ENCODE results near the gene BSCL2.

BSCL2 gene

GRCh38 chr11:62726915-62727164 is 19.6 kb upstream of the BSCL2 start:
- peak overlapping the region; percentile 83 for H3K4me3 ChIP-seq (ENCODE audit: low read depth, low read length)
- no peak for TF ChIP-seq CTCF (IDR thresholded peaks at IDR 0.05; ENCODE audit: low read depth, low read length)

- no peak for TF ChIP-seq CTCF (IDR thresholded peaks at IDR 0.05; ENCODE audit: low read depth, low read length)
- peak overlapping the region; percentile 83 for H3K4me3 ChIP-seq (ENCODE audit: low read depth, low read length)
Measured at GRCh38 chr11:62726156-62726914, 19.1 kb upstream of the BSCL2 start.

GRCh38 chr11:62725646-62726045 is 18.4 kb upstream of the BSCL2 start:
- no peak for TF ChIP-seq CTCF (IDR thresholded peaks at IDR 0.05; ENCODE audit: low read depth, low read length)
- H3K4me3 ChIP-seq (ENCODE audit: low read depth, low read length) = peak overlapping the region; percentile 83

- no peak for TF ChIP-seq CTCF (IDR thresholded peaks at IDR 0.05; ENCODE audit: low read depth, low read length)
- H3K4me3 ChIP-seq (ENCODE audit: low read depth, low read length) = peak overlapping the region; percentile 83
Measured at GRCh38 chr11:62724171-62724570, 16.9 kb upstream of the BSCL2 start.

GRCh38 chr11:62721994-62722393 is 14.8 kb upstream of the BSCL2 start:
- no peak for TF ChIP-seq CTCF (IDR thresholded peaks at IDR 0.05; ENCODE audit: low read depth, low read length)
- no peak overlapping the region for H3K4me3 ChIP-seq (ENCODE audit: low read depth, low read length)

GRCh38 chr11:62719302-62719978 is 12.2 kb upstream of the BSCL2 start:
- no peak for TF ChIP-seq CTCF (IDR thresholded peaks at IDR 0.05; ENCODE audit: low read depth, low read length)
- no peak overlapping the region for H3K4me3 ChIP-seq (ENCODE audit: low read depth, low read length)

- TF ChIP-seq CTCF (IDR thresholded peaks at IDR 0.05; ENCODE audit: low read depth, low read length) = no peak
Measured at GRCh38 chr11:62716816-62717215, 9.6 kb upstream of the BSCL2 start.

More at GRCh38 chr11:62716816-62717215, 9.6 kb upstream of the BSCL2 start:
- no peak overlapping the region for H3K4me3 ChIP-seq (ENCODE audit: low read depth, low read length)

All from WI38 (cell line).